Ascending aorta (tissue), 2 donors: ENCODE data around the gene NELL2. TPM values are rescaled to one million over a fixed set of nuclear protein-coding genes. Genes with fewer than 3 reads are reported as not detected.

Experiments
- DNase-seq, 2 donors: peaks; one replicate each; pipeline ENCODE4 v3.0.0-alpha.2; 2019; ENCODE audit warnings: low spot score in 2 of 2
- H3K27ac ChIP-seq, 2 donors: fragments of 200-600 bp; sonication (generic); one replicate each; pipeline ENCODE4 v1.5.1; 2016 to 2017; ENCODE audit warnings: mild to moderate bottlenecking in 1 of 2
- H3K27me3 ChIP-seq: fragments of 200-600 bp; sonication (generic); one replicate; pipeline ENCODE4 v1.5.1; 2017
- H3K36me3 ChIP-seq, 2 donors: fragments of 200-600 bp; sonication (generic); one replicate each; pipeline ENCODE4 v1.5.1; 2016
- H3K4me1 ChIP-seq, 2 donors: fragments of 200-600 bp; sonication (generic); one replicate each; pipeline ENCODE4 v1.5.1; 2016 to 2017; ENCODE audit warnings: mild to moderate bottlenecking in 1 of 2
- H3K4me3 ChIP-seq, 2 donors: fragments of 200-600 bp; sonication (generic); one replicate each; pipeline ENCODE4 v1.5.1; 2016 to 2017; ENCODE audit warnings: mild to moderate bottlenecking in 1 of 2
- H3K9me3 ChIP-seq, 2 donors: fragments of 200-600 bp; sonication (generic); one replicate each; pipeline ENCODE4 v1.5.1; 2016
- intact Hi-C: fragments of 100-400 bp; cut with DNase I; formaldehyde crosslinking; loops from one replicate; pipeline ENCODE4 v1.15.1; 2023
- total RNA-seq: library from RNA; depleted of rRNA; stranded (reverse); fragments of >200 nt; gene quantifications from one replicate; pipeline ENCODE4 v1.1.0, GENCODE V29; 2016
- TF ChIP-seq, protein P1 (sequence below), 3 experiments: fragments of 200-600 bp in 2 of 3; fragments of 450-650 bp in 1 of 3; sonication (generic) in 2 of 3; IDR thresholded peaks; one replicate each; pipeline ENCODE4 v1.5.1; 2016 to 2019; ENCODE audit warnings: antibody characterized with exemption in 3 of 3, mild to moderate bottlenecking in 1 of 3, moderate library complexity in 1 of 3

The NELL2 gene
- total RNA-seq, 1 donor from 2014 or later = not detected

- no peak overlapping the region for H3K27ac ChIP-seq
- H3K4me1 ChIP-seq = no peaks in the 10 kb centered on the region
- intact Hi-C loops = no loop called here
Measured at GRCh38 chr12:44509471-44509870, 366.6 kb downstream of the NELL2 start.

GRCh38 chr12:44507461-44507860 lies 368.7 kb downstream of the NELL2 start:
- DNase-seq = no peak
- intact Hi-C loops = no loop called here
- Histone ChIP-seq H3K4me1 (no peaks in the 10 kb centered on the region), H3K36me3 (no peaks in the 10 kb centered on the region), H3K27ac (no peak overlapping the region), H3K4me3 (no peak overlapping the region), H3K27me3 (no peaks in the 10 kb centered on the region), H3K9me3 (no peaks in the 10 kb centered on the region)
- TF ChIP-seq, protein P1, sequence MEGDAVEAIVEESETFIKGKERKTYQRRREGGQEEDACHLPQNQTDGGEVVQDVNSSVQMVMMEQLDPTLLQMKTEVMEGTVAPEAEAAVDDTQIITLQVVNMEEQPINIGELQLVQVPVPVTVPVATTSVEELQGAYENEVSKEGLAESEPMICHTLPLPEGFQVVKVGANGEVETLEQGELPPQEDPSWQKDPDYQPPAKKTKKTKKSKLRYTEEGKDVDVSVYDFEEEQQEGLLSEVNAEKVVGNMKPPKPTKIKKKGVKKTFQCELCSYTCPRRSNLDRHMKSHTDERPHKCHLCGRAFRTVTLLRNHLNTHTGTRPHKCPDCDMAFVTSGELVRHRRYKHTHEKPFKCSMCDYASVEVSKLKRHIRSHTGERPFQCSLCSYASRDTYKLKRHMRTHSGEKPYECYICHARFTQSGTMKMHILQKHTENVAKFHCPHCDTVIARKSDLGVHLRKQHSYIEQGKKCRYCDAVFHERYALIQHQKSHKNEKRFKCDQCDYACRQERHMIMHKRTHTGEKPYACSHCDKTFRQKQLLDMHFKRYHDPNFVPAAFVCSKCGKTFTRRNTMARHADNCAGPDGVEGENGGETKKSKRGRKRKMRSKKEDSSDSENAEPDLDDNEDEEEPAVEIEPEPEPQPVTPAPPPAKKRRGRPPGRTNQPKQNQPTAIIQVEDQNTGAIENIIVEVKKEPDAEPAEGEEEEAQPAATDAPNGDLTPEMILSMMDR (IDR thresholded peaks at IDR 0.05) = no peak

More at GRCh38 chr12:44509471-44509870, 366.6 kb downstream of the NELL2 start:
- no peak overlapping the region for H3K4me3 ChIP-seq
- H3K27me3 ChIP-seq = no peaks in the 10 kb centered on the region
- no peak for DNase-seq
- H3K9me3 ChIP-seq = no peaks in the 10 kb centered on the region
- no peaks in the 10 kb centered on the region for H3K36me3 ChIP-seq
- TF ChIP-seq, protein P1 (IDR thresholded peaks at IDR 0.05) = no peak

- Histone ChIP-seq H3K4me3 (no peak overlapping the region), H3K9me3 (no peaks in the 10 kb centered on the region), H3K4me1 (no peaks in the 10 kb centered on the region), H3K27me3 (no peaks in the 10 kb centered on the region), H3K27ac (no peak overlapping the region), H3K36me3 (no peaks in the 10 kb centered on the region)
- no peak for DNase-seq
- TF ChIP-seq, protein P1 (IDR thresholded peaks at IDR 0.05) = no peak
- intact Hi-C loops = no loop called here
Measured at GRCh38 chr12:44504799-44505198, 371.3 kb downstream of the NELL2 start.

DNA sequence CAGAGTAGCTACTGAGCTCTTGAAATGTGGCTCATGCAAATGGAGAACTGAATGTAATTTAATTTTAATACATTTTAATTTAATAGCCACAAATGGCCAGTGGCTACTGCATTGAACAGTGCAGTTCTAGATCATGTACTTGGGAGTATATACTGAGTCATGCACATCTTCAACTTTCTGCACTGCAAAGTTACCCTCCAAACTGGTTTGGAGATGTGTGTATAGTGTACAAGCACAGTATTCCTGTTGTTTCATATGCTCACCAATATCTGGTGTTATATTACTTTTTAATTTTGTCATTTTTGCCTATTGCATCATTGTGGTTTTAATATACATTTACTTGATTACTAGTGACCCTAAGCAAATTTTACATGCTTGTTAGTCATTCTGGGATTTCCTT lies 372.8 kb downstream of the NELL2 start:
- H3K27ac ChIP-seq = no peak overlapping the region

GRCh38 chr12:44502681-44503080 lies 373.4 kb downstream of the NELL2 start:
- Histone ChIP-seq H3K27me3 (no peaks in the 10 kb centered on the region), H3K4me1 (no peaks in the 10 kb centered on the region), H3K9me3 (no peaks in the 10 kb centered on the region), H3K27ac (no peak overlapping the region), H3K4me3 (no peak overlapping the region), H3K36me3 (no peaks in the 10 kb centered on the region)
- intact Hi-C loops = no loop called here
- no peak for DNase-seq
- TF ChIP-seq, protein P1 (IDR thresholded peaks at IDR 0.05) = no peak

More for the DNA sequence above, 372.8 kb downstream of the NELL2 start:
- TF ChIP-seq, protein P1 (IDR thresholded peaks at IDR 0.05) = no peak
- intact Hi-C loops = no loop called here
- Histone ChIP-seq H3K36me3 (no peaks in the 10 kb centered on the region), H3K4me3 (no peak overlapping the region), H3K9me3 (no peaks in the 10 kb centered on the region), H3K27me3 (no peaks in the 10 kb centered on the region), H3K4me1 (no peaks in the 10 kb centered on the region)
- no peak for DNase-seq

DNA sequence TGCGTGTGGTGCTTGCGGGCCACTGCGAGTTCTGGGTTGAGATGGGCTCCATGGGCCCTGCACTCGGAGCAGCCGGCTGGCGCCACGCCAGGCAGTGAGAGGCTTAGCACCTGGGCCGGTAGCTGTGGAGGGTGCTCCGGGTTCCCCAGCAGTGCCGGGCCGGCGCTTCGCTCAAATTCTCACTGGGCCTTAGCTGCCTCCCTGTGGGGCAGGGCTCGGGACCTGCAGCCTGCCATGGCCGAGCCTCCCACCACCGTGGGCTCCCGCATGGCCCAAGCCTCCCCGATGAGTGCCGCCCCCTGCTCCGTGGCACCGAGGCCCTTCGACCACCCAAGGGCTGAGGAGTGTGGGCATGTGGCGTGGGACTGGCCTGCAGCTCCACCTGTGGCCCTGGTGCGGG lies 375.7 kb downstream of the NELL2 start:
- TF ChIP-seq, protein P1 (IDR thresholded peaks at IDR 0.05) = no peak
- no peaks in the 10 kb centered on the region for H3K9me3 ChIP-seq
- DNase-seq = no peak
- intact Hi-C loops = no loop called here
- H3K27ac ChIP-seq = no peak overlapping the region
- no peaks in the 10 kb centered on the region for H3K4me1 ChIP-seq
- no peak overlapping the region for H3K4me3 ChIP-seq
- H3K36me3 ChIP-seq = no peaks in the 10 kb centered on the region
- H3K27me3 ChIP-seq = no peaks in the 10 kb centered on the region
